ENCODE data around the gene UCN3.

UCN3 gene

GRCh38 chr10:5418584-5418983 is 53.8 kb downstream of the UCN3 start:
- H3K4me3 ChIP-seq (ENCODE audit: low read depth, low read length), result no peak overlapping the region
- ChIA-PET POLR2A (no interaction called here), CTCF (interaction anchor here (0.5 to 0.9 kb wide), 3 partner anchors 14 to 205 kb away, joined by 3 to 4 read pairs (median 3); no protein-coding TSS in a partner anchor)
- no peak overlapping the region for H3K27ac ChIP-seq (ENCODE audit: extremely low read depth, low read depth, low read length)
- no peaks in the 10 kb centered on the region for H3K9me3 ChIP-seq (ENCODE audit: control insufficient read depth, insufficient read depth, low read depth, low read length)
- peaks cover 0 to 6% of the 10 kb centered on the region in 2 experiments; a peak in 1 of 3 replicates for H3K36me3 ChIP-seq (ENCODE audit: control insufficient read depth in 2 of 2, insufficient read depth in 1 of 2, low read length in 2 of 2)
- no peak for TF ChIP-seq ZNF707 (tag by site-specific recombination; IDR thresholded peaks at IDR 0.05)
- TF ChIP-seq ZNF121 (tag by site-specific recombination; IDR thresholded peaks at IDR 0.05), result no peak
- TF ChIP-seq ZNF768 (tag by site-specific recombination; IDR thresholded peaks at IDR 0.05), result no peak
- no peak for TF ChIP-seq ZNF140 (tag by site-specific recombination; IDR thresholded peaks at IDR 0.05)
- TF ChIP-seq SETDB1 (IDR thresholded peaks at IDR 0.05; ENCODE audit: insufficient read length, low read length), result peak; percentile 81
- H3K4me1 ChIP-seq (ENCODE audit: control insufficient read depth, insufficient read depth, low read length), result no peaks in the 10 kb centered on the region

- POLR2A ChIA-PET, result no interaction called here
- peak; percentile 90 for TF ChIP-seq ZNF677 (tag by site-specific recombination; IDR thresholded peaks at IDR 0.05)
- TF ChIP-seq ZNF626 (tag by site-specific recombination; IDR thresholded peaks at IDR 0.05), result no peak
- Histone ChIP-seq H3K27ac (ENCODE audit: extremely low read depth, low read depth, low read length) (no peak overlapping the region), H3K4me1 (ENCODE audit: control insufficient read depth, insufficient read depth, low read length) (no peaks in the 10 kb centered on the region), H3K4me3 (ENCODE audit: low read depth, low read length) (no peak overlapping the region), H3K36me3 (ENCODE audit: control insufficient read depth in 2 of 2, insufficient read depth in 1 of 2, low read length in 2 of 2) (peaks cover 0 to 6% of the 10 kb centered on the region in 2 experiments; a peak in 1 of 3 replicates), H3K9me3 (ENCODE audit: control insufficient read depth, insufficient read depth, low read depth, low read length) (no peaks in the 10 kb centered on the region)
- CTCF ChIA-PET, result interaction anchor here (0.7 kb wide), 1 partner anchor 17 kb away, joined by 3 read pairs; no protein-coding TSS in a partner anchor
Observed at GRCh38 chr10:5419466-5420094, 54.8 kb downstream of the UCN3 start.

- ChIA-PET POLR2A (no interaction called here), CTCF (interaction anchor here (0.7 to 4.4 kb wide), 4 partner anchors 11 to 727 kb away, joined by 3 to 39 read pairs (median 3); no protein-coding TSS in a partner anchor)
- no peak overlapping the region for H3K4me3 ChIP-seq (ENCODE audit: low read depth, low read length)
- H3K36me3 ChIP-seq (ENCODE audit: control insufficient read depth in 2 of 2, insufficient read depth in 1 of 2, low read length in 2 of 2), result peaks cover 0 to 3% of the 10 kb centered on the region in 2 experiments; a peak in 2 of 3 replicates
- no peak for TF ChIP-seq ZNF350 (tag by site-specific recombination; IDR thresholded peaks at IDR 0.05)
- TF ChIP-seq ZNF404 (tag by site-specific recombination; IDR thresholded peaks at IDR 0.05), result no peak
- TF ChIP-seq ZBTB26 (tag by site-specific recombination; optimal IDR thresholded peaks at IDR 0.05), result no peak
- no peak for TF ChIP-seq KLF17 (tag by site-specific recombination; IDR thresholded peaks at IDR 0.05)
- TF ChIP-seq ZFHX2 (tag by site-specific recombination; conservative IDR thresholded peaks at IDR 0.05), result no peak
- no peak for TF ChIP-seq ZNF530 (tag by site-specific recombination; IDR thresholded peaks at IDR 0.05; ENCODE audit: low read depth)
- no peak for TF ChIP-seq ZNF433 (tag by site-specific recombination; IDR thresholded peaks at IDR 0.05; ENCODE audit: low read depth)
- no peak for TF ChIP-seq ZSCAN5A (tag by site-specific recombination; IDR thresholded peaks at IDR 0.05)
- no peak for TF ChIP-seq HIC1 (tag by site-specific recombination; IDR thresholded peaks at IDR 0.05)
- TF ChIP-seq PRDM1 (tag by site-specific recombination; IDR thresholded peaks at IDR 0.05), result no peak
- H3K4me1 ChIP-seq (ENCODE audit: control insufficient read depth, insufficient read depth, low read length), result no peaks in the 10 kb centered on the region
- no peaks in the 10 kb centered on the region for H3K9me3 ChIP-seq (ENCODE audit: control insufficient read depth, insufficient read depth, low read depth, low read length)
- H3K27ac ChIP-seq (ENCODE audit: extremely low read depth, low read depth, low read length), result no peak overlapping the region
Observed at GRCh38 chr10:5423771-5424170, 59.0 kb downstream of the UCN3 start.

Data from HEK293 (cell line).